HG02642 (cell line): Measurements from ENCODE around the gene SRSF2.
"Not testable (repeated sequence)": the region's sequence is repeated elsewhere in the genome, so short reads cannot be mapped to it uniquely, and the experiment has no call there.

ENCODE experiments used
- ATAC-seq: cut with Tn5 transposase; IDR thresholded peaks from one replicate; pipeline ENCODE4 v1.9.1; 2021; ENCODE audit warnings: mild to moderate bottlenecking; ENCODE audit not compliant: unreplicated experiment, poor library complexity

Gene SRSF2

GRCh38 chr17:76702941-76703637, 34.0 kb downstream of the SRSF2 start:
- ATAC-seq: no peak

GRCh38 chr17:76702076-76702475, 35.1 kb downstream of the SRSF2 start:
- no peak for ATAC-seq

- no peak for ATAC-seq
These were observed 35.6 kb downstream of the SRSF2 start for GRCh38 chr17:76701471-76701967.

GRCh38 chr17:76700617-76701470, 36.3 kb downstream of the SRSF2 start:
- no peak for ATAC-seq

- ATAC-seq: no peak
These were observed 36.9 kb downstream of the SRSF2 start for GRCh38 chr17:76700270-76700616.

GRCh38 chr17:76698466-76698977, 38.6 kb downstream of the SRSF2 start:
- ATAC-seq: not testable (repeated sequence)

GRCh38 chr17:76697702-76698465, 39.2 kb downstream of the SRSF2 start:
- no peak for ATAC-seq

GRCh38 chr17:76696763-76697701, 40.1 kb downstream of the SRSF2 start:
- no peak for ATAC-seq

GRCh38 chr17:76695059-76695831, 41.9 kb downstream of the SRSF2 start:
- ATAC-seq: no peak

GRCh38 chr17:76691379-76692191, 45.5 kb downstream of the SRSF2 start:
- ATAC-seq: no peak

GRCh38 chr17:76690596-76691280, 46.4 kb downstream of the SRSF2 start:
- ATAC-seq: no peak

GRCh38 chr17:76689859-76690258, 47.3 kb downstream of the SRSF2 start:
- no peak for ATAC-seq

- no peak for ATAC-seq
These were observed 48.9 kb downstream of the SRSF2 start for GRCh38 chr17:76688165-76688622.

GRCh38 chr17:76687298-76688164, 49.6 kb downstream of the SRSF2 start:
- ATAC-seq: no peak

GRCh38 chr17:76686538-76687297, 50.4 kb downstream of the SRSF2 start:
- no peak for ATAC-seq

GRCh38 chr17:76685846-76686245, 51.3 kb downstream of the SRSF2 start:
- ATAC-seq: no peak
